Smooth muscle cell (in vitro differentiated cells): Measurements from ENCODE around the gene ARPC1A. TPM values are rescaled to one million over a fixed set of nuclear protein-coding genes. Genes with fewer than 3 reads are reported as not detected.

Experiments
- DNase-seq: peaks from one replicate; lab custom pipeline; 2025; ENCODE audit not compliant: unreplicated experiment; lab: John Stamatoyannopoulos, UW
- H2AFZ ChIP-seq: fragments of 200-600 bp; sonication (generic); 2 replicates; pipeline ENCODE4 v1.6.0; 2016; ENCODE audit warnings: antibody characterized with exemption, low read depth, mild to moderate bottlenecking
- H3F3A ChIP-seq: fragments of 200-600 bp; sonication (generic); 2 replicates; pipeline ENCODE4 v1.6.0; 2017; ENCODE audit warnings: antibody characterized with exemption, low read depth
- H3K27ac ChIP-seq: fragments of 200-600 bp; sonication (generic); 2 replicates; pipeline ENCODE4 v1.5.1; 2016; ENCODE audit warnings: low read depth, mild to moderate bottlenecking
- H3K27me3 ChIP-seq: fragments of 200-600 bp; sonication (generic); 2 replicates; pipeline ENCODE4 v1.6.1; 2016; ENCODE audit warnings: low read depth, mild to moderate bottlenecking
- H3K36me3 ChIP-seq: fragments of 200-600 bp; sonication (generic); 2 replicates; pipeline ENCODE4 v1.5.1; 2016; ENCODE audit warnings: low read depth
- H3K4me1 ChIP-seq: fragments of 200-600 bp; sonication (generic); 2 replicates; pipeline ENCODE4 v1.5.1; 2016; ENCODE audit warnings: low read depth
- H3K4me2 ChIP-seq: fragments of 200-600 bp; sonication (generic); 2 replicates; pipeline ENCODE4 v1.6.0; 2016; ENCODE audit warnings: mild to moderate bottlenecking
- H3K4me3 ChIP-seq: fragments of 200-600 bp; sonication (generic); 2 replicates; pipeline ENCODE4 v1.5.1; 2016; ENCODE audit warnings: mild to moderate bottlenecking
- H3K79me2 ChIP-seq: fragments of 200-600 bp; sonication (generic); 2 replicates; pipeline ENCODE4 v1.6.0; 2016; ENCODE audit warnings: low read depth, mild to moderate bottlenecking
- H3K9ac ChIP-seq: fragments of 200-600 bp; sonication (generic); 2 replicates; pipeline ENCODE4 v1.6.0; 2016; ENCODE audit warnings: low read depth
- H3K9me3 ChIP-seq: fragments of 200-600 bp; sonication (generic); replicated peaks from 2 replicates; pipeline ENCODE4 v1.5.1; 2016; ENCODE audit warnings: low read depth
- H4K20me1 ChIP-seq: fragments of 200-600 bp; sonication (generic); 2 replicates; pipeline ENCODE4 v1.6.0; 2016; ENCODE audit warnings: low read depth
- WGBS: methylation state at CpG from one replicate; pipeline ENCODE4 v1.1.7; 2016; ENCODE audit warnings: low lambda C conversion rate; 5-methylcytosine and 5-hydroxymethylcytosine counted together
- polyA plus RNA-seq: library from polyadenylated mRNA; unstranded; fragments of >200 nt; fragmentation: Nextera tagmentation; extraction: Ambion mirVana; gene quantifications from 2 replicates; pipeline ENCODE4 v1.2.1, GENCODE V29; 2016
- total RNA-seq: library from RNA; depleted of rRNA; stranded (reverse); fragments of >200 nt; gene quantifications from 2 replicates; pipeline ENCODE4 v1.2.3, GENCODE V29; 2014
- TF ChIP-seq, protein P1 (sequence below): fragments of 200-600 bp; sonication (generic); IDR thresholded peaks from 2 replicates; pipeline ENCODE4 v1.5.1; 2017; ENCODE audit warnings: borderline replicate concordance, mild to moderate bottlenecking, antibody characterized with exemption; ENCODE audit not compliant: insufficient read depth, poor library complexity, severe bottlenecking

The ARPC1A gene
- total and polyA plus RNA-seq, 2 experiments from 2014 or later: 85.0 to 113 TPM

DNA sequence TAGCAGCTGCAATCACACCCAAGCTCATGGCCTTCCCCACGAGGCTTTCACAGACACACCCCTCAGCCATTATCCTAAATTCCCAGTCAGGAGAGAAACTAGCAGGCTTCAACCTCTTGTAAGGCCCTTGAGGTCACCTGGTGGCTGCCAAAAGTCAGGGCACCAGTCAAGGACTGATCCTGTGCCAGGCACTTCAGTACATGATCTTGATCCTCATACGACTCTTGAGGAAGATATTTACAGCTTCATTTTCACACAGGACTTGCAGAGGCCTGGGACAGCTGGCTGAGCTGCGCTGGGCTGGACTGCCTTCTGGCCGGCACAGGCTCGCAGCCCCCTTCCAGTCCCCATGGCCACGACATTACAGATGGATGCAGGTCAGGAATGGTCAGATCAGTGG is 73.9 kb downstream of the ARPC1A start:
- H3K36me3 ChIP-seq: no peaks in the 10 kb centered on the region
- H3K9ac ChIP-seq: no peak overlapping the region
- peaks cover 3% of the 10 kb centered on the region for H3K79me2 ChIP-seq
- no peak for DNase-seq
- no peak overlapping the region for H3K27ac ChIP-seq
- H3K27me3 ChIP-seq: no peaks in the 10 kb centered on the region
- H4K20me1 ChIP-seq: peaks cover 67% of the 10 kb centered on the region
- 96% methylated on average over 6 of the region's 6 CpGs for whole genome bisulfite sequencing
- no peak overlapping the region for H2AFZ ChIP-seq
- TF ChIP-seq, protein P1, sequence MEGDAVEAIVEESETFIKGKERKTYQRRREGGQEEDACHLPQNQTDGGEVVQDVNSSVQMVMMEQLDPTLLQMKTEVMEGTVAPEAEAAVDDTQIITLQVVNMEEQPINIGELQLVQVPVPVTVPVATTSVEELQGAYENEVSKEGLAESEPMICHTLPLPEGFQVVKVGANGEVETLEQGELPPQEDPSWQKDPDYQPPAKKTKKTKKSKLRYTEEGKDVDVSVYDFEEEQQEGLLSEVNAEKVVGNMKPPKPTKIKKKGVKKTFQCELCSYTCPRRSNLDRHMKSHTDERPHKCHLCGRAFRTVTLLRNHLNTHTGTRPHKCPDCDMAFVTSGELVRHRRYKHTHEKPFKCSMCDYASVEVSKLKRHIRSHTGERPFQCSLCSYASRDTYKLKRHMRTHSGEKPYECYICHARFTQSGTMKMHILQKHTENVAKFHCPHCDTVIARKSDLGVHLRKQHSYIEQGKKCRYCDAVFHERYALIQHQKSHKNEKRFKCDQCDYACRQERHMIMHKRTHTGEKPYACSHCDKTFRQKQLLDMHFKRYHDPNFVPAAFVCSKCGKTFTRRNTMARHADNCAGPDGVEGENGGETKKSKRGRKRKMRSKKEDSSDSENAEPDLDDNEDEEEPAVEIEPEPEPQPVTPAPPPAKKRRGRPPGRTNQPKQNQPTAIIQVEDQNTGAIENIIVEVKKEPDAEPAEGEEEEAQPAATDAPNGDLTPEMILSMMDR: no peak
- H3K4me3 ChIP-seq: no peak overlapping the region
- no peaks in the 10 kb centered on the region for H3K4me1 ChIP-seq
- no peaks in the 10 kb centered on the region for H3K9me3 ChIP-seq
- H3F3A ChIP-seq: peaks cover 16% of the 10 kb centered on the region
- H3K4me2 ChIP-seq: no peak overlapping the region

DNA sequence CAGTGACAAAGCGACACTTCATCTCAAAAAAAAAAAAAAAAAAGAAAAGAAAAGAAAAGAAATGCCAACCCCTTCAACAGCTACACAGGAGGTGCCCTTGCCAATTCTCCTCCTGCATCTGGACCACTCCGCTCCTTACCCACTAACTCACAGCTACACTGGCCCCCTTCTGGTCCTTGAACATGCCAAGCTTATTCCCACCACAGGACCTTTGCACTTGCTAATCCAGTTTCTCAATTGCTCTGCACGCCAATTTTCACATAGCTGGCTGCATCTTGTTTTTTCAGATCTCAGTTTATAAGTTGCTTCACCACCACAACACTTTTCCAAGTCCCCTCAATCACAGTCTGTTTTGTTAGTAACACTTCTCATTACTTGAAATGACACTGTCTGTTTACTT is 77.2 kb downstream of the ARPC1A start:
- H3K79me2 ChIP-seq: peaks cover 33% of the 10 kb centered on the region

DNA sequence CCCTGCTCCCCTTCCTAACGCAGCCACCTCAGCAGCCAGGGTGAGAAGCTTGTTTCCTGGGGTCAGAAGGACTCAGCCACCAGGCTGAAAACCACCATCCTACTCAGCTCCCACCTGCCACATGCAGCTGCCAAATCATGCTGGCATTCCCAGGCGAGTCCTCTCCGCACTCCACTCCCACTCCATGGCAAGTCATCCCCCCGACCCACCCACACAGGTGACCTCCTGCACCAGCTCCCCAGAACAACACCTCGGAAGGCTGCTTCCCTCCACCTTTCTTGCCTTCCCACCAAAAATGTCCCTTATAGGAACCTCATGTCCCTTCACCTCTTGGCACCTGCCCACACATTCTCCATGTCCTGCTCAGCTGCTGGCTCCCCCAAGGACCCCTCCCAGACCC is 78.1 kb downstream of the ARPC1A start:
- 97% methylated on average over 5 of the region's 5 CpGs for WGBS

More for the DNA sequence above, 77.2 kb downstream of the ARPC1A start:
- no peaks in the 10 kb centered on the region for H3K36me3 ChIP-seq
- no peak overlapping the region for H3K4me2 ChIP-seq
- DNase-seq: no peak
- no peak overlapping the region for H3K9ac ChIP-seq
- peaks cover 6% of the 10 kb centered on the region for H3F3A ChIP-seq
- no peak overlapping the region for H3K4me3 ChIP-seq
- TF ChIP-seq, protein P1: no peak
- no peaks in the 10 kb centered on the region for H3K27me3 ChIP-seq
- H3K9me3 ChIP-seq: no peaks in the 10 kb centered on the region
- H3K27ac ChIP-seq: no peak overlapping the region
- WGBS: 99% methylated on average over 2 of the region's 3 CpGs
- H3K4me1 ChIP-seq: peaks cover 12% of the 10 kb centered on the region
- H4K20me1 ChIP-seq: peaks cover 76% of the 10 kb centered on the region
- no peak overlapping the region for H2AFZ ChIP-seq

More for the DNA sequence above, 78.1 kb downstream of the ARPC1A start:
- Histone ChIP-seq H3K4me2 (no peak overlapping the region), H3K27ac (no peak overlapping the region), H3K9me3 (no peaks in the 10 kb centered on the region), H4K20me1 (peaks cover 72% of the 10 kb centered on the region), H3K9ac (no peak overlapping the region), H3K27me3 (no peaks in the 10 kb centered on the region), H3K4me3 (no peak overlapping the region), H3K4me1 (peaks cover 12% of the 10 kb centered on the region), H3F3A (peaks cover 2% of the 10 kb centered on the region), H3K79me2 (peaks cover 38% of the 10 kb centered on the region), H2AFZ (no peak overlapping the region), H3K36me3 (no peaks in the 10 kb centered on the region)
- DNase-seq: no peak
- TF ChIP-seq, protein P1: no peak
